HEK293 (cell line): ENCODE measurements around the gene PIP5K1C.
A peak's percentile ranks its signal among the peaks of the same experiment; 100 is the strongest.

Source experiments
- EGR2 ChIP-seq: fragments of 450-650 bp; formaldehyde crosslinking; IDR thresholded peaks from 2 replicates; pipeline ENCODE4 v1.5.1; 2016; ENCODE audit warnings: low read depth, missing biosample characterization, missing genetic modification characterization
- ELK4 ChIP-seq: IDR thresholded peaks from 2 replicates; pipeline ENCODE4 v1.6.1; 2011; ENCODE audit warnings: mild to moderate bottlenecking, low read depth, low read length, borderline replicate concordance
- KLF16 ChIP-seq: fragments of 450-650 bp; formaldehyde crosslinking; IDR thresholded peaks from 2 replicates; pipeline ENCODE4 v1.5.1; 2017; ENCODE audit warnings: missing biosample characterization, missing genetic modification characterization
- KLF17 ChIP-seq: fragments of 450-650 bp; formaldehyde crosslinking; IDR thresholded peaks from 2 replicates; pipeline ENCODE4 v1.5.1; 2016; ENCODE audit warnings: missing biosample characterization, missing genetic modification characterization
- KLF9 ChIP-seq: fragments of 450-650 bp; formaldehyde crosslinking; IDR thresholded peaks from 2 replicates; pipeline ENCODE4 v1.5.1; 2016; ENCODE audit warnings: missing biosample characterization, missing genetic modification characterization, low read depth
- MEIS1 ChIP-seq: sonication (generic); formaldehyde crosslinking; IDR thresholded peaks from 2 replicates; pipeline ENCODE4 v1.8.1; 2022; ENCODE audit warnings: missing genetic modification reagents, mild to moderate bottlenecking, borderline replicate concordance
- PRDM10 ChIP-seq: fragments of 450-650 bp; formaldehyde crosslinking; IDR thresholded peaks from 2 replicates; pipeline ENCODE4 v1.5.1; 2016; ENCODE audit warnings: missing biosample characterization, missing genetic modification characterization
- SP2 ChIP-seq: fragments of 450-650 bp; formaldehyde crosslinking; IDR thresholded peaks from 2 replicates; pipeline ENCODE4 v1.5.1; 2016; ENCODE audit warnings: missing biosample characterization, missing genetic modification characterization
- SP3 ChIP-seq: fragments of 450-650 bp; formaldehyde crosslinking; IDR thresholded peaks from 2 replicates; pipeline ENCODE4 v1.5.1; 2016; ENCODE audit warnings: missing biosample characterization, missing genetic modification characterization
- ZBTB20 ChIP-seq: fragments of 450-650 bp; formaldehyde crosslinking; IDR thresholded peaks from 2 replicates; pipeline ENCODE4 v1.5.1; 2016; ENCODE audit warnings: missing biosample characterization, missing genetic modification characterization
- ZBTB26 ChIP-seq: fragments of 450-650 bp; formaldehyde crosslinking; optimal IDR thresholded peaks from 2 replicates; pipeline ENCODE3; 2016; ENCODE audit warnings: missing biosample characterization, mild to moderate bottlenecking, missing genetic modification characterization
- ZBTB8A ChIP-seq: fragments of 450-650 bp; formaldehyde crosslinking; IDR thresholded peaks from 2 replicates; pipeline ENCODE4 v1.5.1; 2016; ENCODE audit warnings: missing biosample characterization, missing genetic modification characterization
- ZFHX2 ChIP-seq: fragments of 450-650 bp; formaldehyde crosslinking; conservative IDR thresholded peaks from 2 replicates; pipeline ENCODE4 v1.5.1; 2016; ENCODE audit warnings: missing biosample characterization, missing genetic modification characterization
- ZFP3 ChIP-seq: fragments of 450-650 bp; formaldehyde crosslinking; IDR thresholded peaks from 2 replicates; pipeline ENCODE4 v1.5.1; 2016; ENCODE audit warnings: low read depth, missing biosample characterization, missing genetic modification characterization
- ZFP69B ChIP-seq: fragments of 450-650 bp; formaldehyde crosslinking; IDR thresholded peaks from 2 replicates; pipeline ENCODE4 v1.5.1; 2016; ENCODE audit warnings: missing biosample characterization, missing genetic modification characterization
- ZNF155 ChIP-seq: fragments of 450-650 bp; formaldehyde crosslinking; IDR thresholded peaks from 2 replicates; pipeline ENCODE4 v1.5.1; 2016; ENCODE audit warnings: missing biosample characterization, missing genetic modification characterization
- ZNF169 ChIP-seq: fragments of 450-650 bp; formaldehyde crosslinking; IDR thresholded peaks from 2 replicates; pipeline ENCODE4 v1.5.1; 2016; ENCODE audit warnings: missing biosample characterization, missing genetic modification characterization
- ZNF335 ChIP-seq: fragments of 450-650 bp; formaldehyde crosslinking; conservative IDR thresholded peaks from 2 replicates; pipeline ENCODE4 v1.5.1; 2016; ENCODE audit warnings: missing biosample characterization, missing genetic modification characterization
- ZNF426 ChIP-seq: fragments of 450-650 bp; formaldehyde crosslinking; IDR thresholded peaks from 2 replicates; pipeline ENCODE4 v1.5.1; 2017; ENCODE audit warnings: missing biosample characterization, missing genetic modification characterization, mild to moderate bottlenecking, inconsistent platforms, moderate library complexity
- ZNF518A ChIP-seq: fragments of 450-650 bp; formaldehyde crosslinking; conservative IDR thresholded peaks from 2 replicates; pipeline ENCODE4 v1.5.1; 2016; ENCODE audit warnings: low read depth, missing biosample characterization, missing genetic modification characterization
- ZNF529 ChIP-seq: fragments of 450-650 bp; formaldehyde crosslinking; IDR thresholded peaks from 2 replicates; pipeline ENCODE4 v1.5.1; 2017; ENCODE audit warnings: missing genetic modification characterization, missing biosample characterization; ENCODE audit not compliant: insufficient replicate concordance
- ZNF530 ChIP-seq: fragments of 450-650 bp; formaldehyde crosslinking; IDR thresholded peaks from 2 replicates; pipeline ENCODE4 v1.5.1; 2016; ENCODE audit warnings: low read depth, missing biosample characterization, missing genetic modification characterization
- ZNF585B ChIP-seq: fragments of 450-650 bp; formaldehyde crosslinking; IDR thresholded peaks from 2 replicates; pipeline ENCODE4 v1.5.1; 2016; ENCODE audit warnings: missing biosample characterization, missing genetic modification characterization
- ZNF777 ChIP-seq: fragments of 450-650 bp; formaldehyde crosslinking; IDR thresholded peaks from 2 replicates; pipeline ENCODE4 v1.5.1; 2017; ENCODE audit warnings: missing biosample characterization, missing genetic modification characterization, borderline replicate concordance
- ZSCAN4 ChIP-seq: fragments of 450-650 bp; formaldehyde crosslinking; IDR thresholded peaks from 2 replicates; pipeline ENCODE4 v1.5.1; 2017; ENCODE audit warnings: missing biosample characterization, missing genetic modification characterization

The PIP5K1C gene

GRCh38 chr19:3606690-3607289 is 93.5 kb downstream of the PIP5K1C start, which contains the start of gene TBXA2R (continued):
- no peak for TF ChIP-seq ELK4
- no peak for TF ChIP-seq ZNF426 (tag by site-specific recombination)
- TF ChIP-seq ZNF335 (tag by site-specific recombination) = peak; percentile 100
- 0 out of 2 replicates have a peak, but pooled peaks have one; percentile 15 for TF ChIP-seq KLF17 (tag by site-specific recombination)
- TF ChIP-seq EGR2 (tag by site-specific recombination) = 0 out of 2 replicates have a peak, but pooled peaks have one; percentile 6
- peak; percentile 79 for TF ChIP-seq ZBTB8A
- no peak for TF ChIP-seq ZNF518A (tag by site-specific recombination)
- no peak for TF ChIP-seq ZNF585B (tag by site-specific recombination)
- TF ChIP-seq ZNF155 (tag by site-specific recombination) = no peak
- no peak for TF ChIP-seq ZFP3 (tag by site-specific recombination)
- no peak for TF ChIP-seq MEIS1
- no peak for TF ChIP-seq ZSCAN4 (tag by site-specific recombination)
- no peak for TF ChIP-seq ZNF530 (tag by site-specific recombination)
- peak; percentile 26 for TF ChIP-seq ZBTB26 (tag by site-specific recombination)
- peak; percentile 55; the same call in 1 of the 2 replicates for TF ChIP-seq KLF16 (tag by site-specific recombination)
- TF ChIP-seq ZFHX2 (tag by site-specific recombination) = 0 out of 2 replicates have a peak, but pooled peaks have one; percentile 24
- TF ChIP-seq ZNF529 (tag by site-specific recombination) = no peak
- peak; percentile 65 for TF ChIP-seq ZBTB20 (tag by site-specific recombination)
- peak; percentile 83 for TF ChIP-seq SP3 (tag by site-specific recombination)
- peak; percentile 37; the same call in 1 of the 2 replicates for TF ChIP-seq ZFP69B
- TF ChIP-seq ZNF777 (tag by site-specific recombination) = peak; percentile 31; the same call in 1 of the 2 replicates
- peak; percentile 98 for TF ChIP-seq KLF9 (tag by site-specific recombination)
- TF ChIP-seq ZNF169 (tag by site-specific recombination) = no peak
- peak; percentile 55 for TF ChIP-seq SP2 (tag by site-specific recombination)
- peak; percentile 63 for TF ChIP-seq PRDM10
